ENCODE measurements around the gene NDST1.

The NDST1 gene

DNA sequence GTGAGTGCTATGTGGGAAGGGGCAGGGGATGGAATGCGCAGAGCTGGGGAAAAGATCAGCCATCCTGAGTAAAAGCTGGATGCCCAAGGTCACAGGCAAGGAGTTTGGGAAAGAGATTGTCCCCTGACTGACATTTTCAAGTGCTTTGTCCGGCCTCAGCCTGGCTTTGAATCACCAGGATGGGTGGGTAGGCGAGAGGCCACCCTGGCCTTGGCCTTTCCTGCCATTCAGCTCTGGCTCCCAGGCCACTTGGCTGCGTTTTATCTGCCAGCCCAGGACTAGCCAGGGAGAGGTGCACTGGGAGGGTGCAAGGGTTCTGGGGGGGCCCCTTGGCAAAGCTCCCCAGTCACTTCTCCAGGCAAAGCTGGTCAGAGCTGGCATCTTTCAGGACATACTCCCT, 95.1 kb downstream of the NDST1 start:
- H3K4me3 ChIP-seq (ENCODE audit: control insufficient read depth, low read depth, low read length): no peak overlapping the region
- no peak for DNase-seq (ENCODE audit: low read depth)
- TF ChIP-seq, protein P1, sequence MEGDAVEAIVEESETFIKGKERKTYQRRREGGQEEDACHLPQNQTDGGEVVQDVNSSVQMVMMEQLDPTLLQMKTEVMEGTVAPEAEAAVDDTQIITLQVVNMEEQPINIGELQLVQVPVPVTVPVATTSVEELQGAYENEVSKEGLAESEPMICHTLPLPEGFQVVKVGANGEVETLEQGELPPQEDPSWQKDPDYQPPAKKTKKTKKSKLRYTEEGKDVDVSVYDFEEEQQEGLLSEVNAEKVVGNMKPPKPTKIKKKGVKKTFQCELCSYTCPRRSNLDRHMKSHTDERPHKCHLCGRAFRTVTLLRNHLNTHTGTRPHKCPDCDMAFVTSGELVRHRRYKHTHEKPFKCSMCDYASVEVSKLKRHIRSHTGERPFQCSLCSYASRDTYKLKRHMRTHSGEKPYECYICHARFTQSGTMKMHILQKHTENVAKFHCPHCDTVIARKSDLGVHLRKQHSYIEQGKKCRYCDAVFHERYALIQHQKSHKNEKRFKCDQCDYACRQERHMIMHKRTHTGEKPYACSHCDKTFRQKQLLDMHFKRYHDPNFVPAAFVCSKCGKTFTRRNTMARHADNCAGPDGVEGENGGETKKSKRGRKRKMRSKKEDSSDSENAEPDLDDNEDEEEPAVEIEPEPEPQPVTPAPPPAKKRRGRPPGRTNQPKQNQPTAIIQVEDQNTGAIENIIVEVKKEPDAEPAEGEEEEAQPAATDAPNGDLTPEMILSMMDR (conservative IDR thresholded peaks at IDR 0.05; ENCODE audit: control insufficient read depth, insufficient read depth, low read depth, low read length): no peak

DNA sequence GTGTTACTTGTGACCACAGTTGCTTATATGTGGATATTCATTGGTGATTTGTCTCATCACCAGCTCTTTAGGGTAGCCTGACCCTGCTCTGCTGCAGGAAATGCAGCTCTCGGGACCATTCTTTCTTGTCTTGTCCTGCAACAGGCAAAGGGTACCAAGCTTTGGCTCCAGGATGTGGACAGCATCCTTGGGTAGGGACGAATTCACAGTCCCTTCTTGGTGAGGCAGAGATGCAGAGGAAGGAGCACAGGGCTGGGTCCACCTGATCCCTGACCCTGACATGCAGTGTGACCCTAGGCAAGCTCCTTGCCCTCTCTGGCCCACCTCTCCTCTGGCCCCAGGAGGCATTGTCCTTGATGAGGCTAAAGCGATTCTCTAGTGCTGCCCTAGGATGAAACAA, 95.6 kb downstream of the NDST1 start:
- DNase-seq (ENCODE audit: low read depth): no peak

DNA sequence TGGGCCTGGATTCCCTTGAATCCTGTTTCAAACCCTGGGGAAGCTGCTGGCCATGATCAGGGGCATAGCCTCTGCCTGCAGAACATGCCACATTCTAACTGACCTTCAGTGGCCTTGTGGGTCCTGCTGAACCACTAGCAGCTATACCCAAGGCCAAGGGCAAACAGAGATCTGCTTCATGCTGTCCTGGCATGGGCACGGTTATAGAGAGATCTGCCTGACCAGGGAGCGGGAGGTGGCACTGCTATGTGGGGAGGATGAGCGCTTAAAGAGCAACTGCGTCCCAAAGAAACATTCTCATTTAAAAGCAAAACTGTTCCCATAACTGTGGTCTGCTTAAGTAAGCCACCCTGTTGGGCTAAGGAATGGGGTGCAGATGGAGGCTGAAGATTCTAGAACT, 96.1 kb downstream of the NDST1 start:
- no peak overlapping the region for H3K4me3 ChIP-seq (ENCODE audit: control insufficient read depth, low read depth, low read length)
- no peak for DNase-seq (ENCODE audit: low read depth)
- TF ChIP-seq, protein P1 (conservative IDR thresholded peaks at IDR 0.05; ENCODE audit: control insufficient read depth, insufficient read depth, low read depth, low read length): no peak

More for the DNA sequence above, 95.6 kb downstream of the NDST1 start:
- no peak overlapping the region for H3K4me3 ChIP-seq (ENCODE audit: control insufficient read depth, low read depth, low read length)
- TF ChIP-seq, protein P1 (conservative IDR thresholded peaks at IDR 0.05; ENCODE audit: control insufficient read depth, insufficient read depth, low read depth, low read length): no peak

DNA sequence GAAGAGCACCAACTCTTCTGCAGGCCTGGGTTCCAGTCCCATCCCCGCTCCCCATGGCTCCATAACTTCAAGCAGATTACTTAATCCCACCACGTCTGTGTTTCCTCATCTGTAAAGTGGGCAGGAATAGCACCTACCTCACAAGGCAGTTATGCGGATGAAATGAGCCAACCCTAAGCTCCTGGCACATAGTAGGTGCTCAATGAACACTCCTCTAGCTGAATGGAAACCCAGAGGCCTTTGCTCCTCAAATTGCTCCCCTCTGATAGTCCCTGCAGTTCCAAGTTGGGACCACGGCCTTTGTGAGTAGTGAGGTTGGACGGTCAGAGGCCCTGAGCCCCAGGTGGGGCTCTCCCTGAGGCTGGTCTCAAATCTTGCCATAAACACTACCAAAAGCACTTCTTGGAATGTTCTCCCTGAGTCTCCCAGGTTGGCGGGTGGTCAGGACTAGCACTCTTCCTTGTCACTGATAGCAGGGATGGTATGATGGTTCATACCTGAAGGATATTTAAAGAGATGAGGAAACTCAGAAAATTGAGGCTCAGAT, 97.0 kb downstream of the NDST1 start:
- TF ChIP-seq, protein P1 (conservative IDR thresholded peaks at IDR 0.05; ENCODE audit: control insufficient read depth, insufficient read depth, low read depth, low read length): no peak
- no peak overlapping the region for H3K4me3 ChIP-seq (ENCODE audit: control insufficient read depth, low read depth, low read length)
- no peak for DNase-seq (ENCODE audit: low read depth)

DNA sequence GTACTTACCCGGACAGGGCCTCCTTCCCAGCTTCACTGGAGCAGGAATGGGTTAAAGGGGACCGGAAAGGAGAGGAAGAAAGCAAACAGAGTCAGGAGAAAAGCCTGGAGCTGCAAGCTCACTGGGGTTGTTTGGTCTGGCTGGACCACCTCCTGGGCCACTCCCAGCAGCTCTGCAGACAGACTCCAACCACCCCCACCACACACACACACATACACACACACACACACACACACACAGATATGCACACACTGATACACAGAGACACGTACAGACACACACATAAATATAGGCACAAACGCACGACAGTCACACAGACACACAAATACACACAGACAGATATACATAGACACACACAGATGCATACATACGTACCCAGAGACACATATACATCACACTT, 97.6 kb downstream of the NDST1 start:
- H3K4me3 ChIP-seq (ENCODE audit: control insufficient read depth, low read depth, low read length): no peak overlapping the region
- TF ChIP-seq, protein P1 (conservative IDR thresholded peaks at IDR 0.05; ENCODE audit: control insufficient read depth, insufficient read depth, low read depth, low read length): no peak
- no peak for DNase-seq (ENCODE audit: low read depth)

DNA sequence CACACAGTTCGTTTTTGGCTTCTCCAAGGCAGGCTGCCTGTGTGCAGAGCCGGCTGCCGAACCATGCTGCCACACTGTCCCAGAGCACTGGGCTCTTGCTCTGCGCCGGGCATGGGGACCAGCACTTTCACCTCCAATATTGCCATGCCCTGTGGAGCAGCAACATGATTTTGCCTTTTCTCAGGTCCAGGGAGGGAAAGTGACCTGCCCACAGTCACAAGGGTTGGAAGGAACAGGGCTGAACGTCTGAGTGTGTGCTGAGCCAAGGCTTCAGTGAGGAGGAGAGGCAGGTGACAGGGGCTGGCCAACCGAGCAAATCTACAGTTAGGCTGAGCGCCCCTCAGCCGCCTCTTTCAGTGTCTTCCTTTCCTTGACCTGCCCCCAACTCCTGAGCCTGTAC, 98.5 kb downstream of the NDST1 start:
- DNase-seq (ENCODE audit: low read depth): no peak
- TF ChIP-seq, protein P1 (conservative IDR thresholded peaks at IDR 0.05; ENCODE audit: control insufficient read depth, insufficient read depth, low read depth, low read length): no peak

DNA sequence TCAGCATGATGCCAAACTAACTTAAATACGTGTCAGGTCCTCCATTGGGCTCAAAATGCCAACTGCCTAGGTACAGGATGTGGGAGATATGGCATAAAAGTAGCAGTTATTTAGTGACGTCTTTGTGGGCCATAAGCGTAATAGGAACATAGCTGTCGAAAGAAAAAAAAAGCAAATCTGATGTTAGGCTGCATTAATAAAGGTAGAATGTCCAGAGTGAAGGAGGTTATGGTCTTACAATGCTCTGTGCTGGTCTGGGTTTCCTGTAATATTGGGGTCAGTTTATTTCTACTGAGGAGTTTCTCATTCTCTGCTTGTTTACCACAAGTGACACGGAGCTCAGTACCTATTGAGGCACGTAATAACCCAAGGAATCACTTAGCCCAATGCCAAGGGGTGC, 99.2 kb downstream of the NDST1 start:
- no peak for DNase-seq (ENCODE audit: low read depth)
- no peak overlapping the region for H3K4me3 ChIP-seq (ENCODE audit: control insufficient read depth, low read depth, low read length)
- TF ChIP-seq, protein P1 (conservative IDR thresholded peaks at IDR 0.05; ENCODE audit: control insufficient read depth, insufficient read depth, low read depth, low read length): no peak

More for the DNA sequence above, 98.5 kb downstream of the NDST1 start:
- no peak overlapping the region for H3K4me3 ChIP-seq (ENCODE audit: control insufficient read depth, low read depth, low read length)
